IPS-NIHi7 (cell line): Measurements from ENCODE around the gene RPTOR.
A peak's percentile ranks its signal among the peaks of the same experiment; 100 is the strongest.

Source experiments
- DNase-seq: peaks from one replicate; pipeline ENCODE4 v3.0.0; 2012; ENCODE audit warnings: mixed read lengths; ENCODE audit errors: extremely low spot score

RPTOR gene

DNA sequence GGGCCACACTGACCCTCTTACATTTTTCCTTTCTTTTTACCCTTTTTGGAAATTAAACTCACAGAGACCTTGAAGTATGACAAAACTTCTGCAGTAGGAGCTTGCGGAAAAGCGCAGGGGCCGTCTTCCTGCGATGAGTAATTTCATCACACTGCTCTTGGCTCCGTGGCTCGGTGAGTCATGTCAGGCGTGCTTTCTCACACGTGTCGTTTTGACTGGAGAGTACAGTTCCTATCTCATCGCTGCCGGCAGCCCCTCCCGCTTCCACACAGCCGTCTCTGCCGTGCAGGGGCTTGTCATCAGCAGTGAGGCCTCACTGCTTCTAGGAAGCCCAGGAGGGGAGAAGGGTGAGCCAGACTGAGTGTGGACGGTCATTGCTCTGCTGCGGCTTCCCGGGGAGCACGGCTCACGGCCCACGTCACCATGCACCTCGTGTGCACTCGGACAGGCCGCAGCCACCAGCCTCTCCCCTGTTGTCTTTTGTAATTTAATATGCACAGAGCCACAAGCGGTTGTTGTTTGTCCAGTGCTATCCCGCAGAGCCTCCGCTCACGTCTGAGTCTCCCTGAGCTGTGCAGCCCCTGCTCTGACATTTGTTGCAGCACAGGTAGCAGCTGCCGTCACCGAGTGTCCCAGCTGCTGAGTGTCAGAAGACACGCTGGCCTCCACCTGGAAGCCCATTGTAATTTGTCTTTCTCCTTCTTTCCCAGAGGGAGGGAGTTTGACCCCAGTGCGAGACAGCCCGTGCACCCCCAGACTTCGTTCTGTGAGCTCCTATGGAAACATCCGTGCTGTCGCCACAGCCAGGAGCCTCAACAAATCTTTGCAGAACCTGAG, 347.6 kb downstream of the RPTOR start:
- DNase-seq: no peak

DNA sequence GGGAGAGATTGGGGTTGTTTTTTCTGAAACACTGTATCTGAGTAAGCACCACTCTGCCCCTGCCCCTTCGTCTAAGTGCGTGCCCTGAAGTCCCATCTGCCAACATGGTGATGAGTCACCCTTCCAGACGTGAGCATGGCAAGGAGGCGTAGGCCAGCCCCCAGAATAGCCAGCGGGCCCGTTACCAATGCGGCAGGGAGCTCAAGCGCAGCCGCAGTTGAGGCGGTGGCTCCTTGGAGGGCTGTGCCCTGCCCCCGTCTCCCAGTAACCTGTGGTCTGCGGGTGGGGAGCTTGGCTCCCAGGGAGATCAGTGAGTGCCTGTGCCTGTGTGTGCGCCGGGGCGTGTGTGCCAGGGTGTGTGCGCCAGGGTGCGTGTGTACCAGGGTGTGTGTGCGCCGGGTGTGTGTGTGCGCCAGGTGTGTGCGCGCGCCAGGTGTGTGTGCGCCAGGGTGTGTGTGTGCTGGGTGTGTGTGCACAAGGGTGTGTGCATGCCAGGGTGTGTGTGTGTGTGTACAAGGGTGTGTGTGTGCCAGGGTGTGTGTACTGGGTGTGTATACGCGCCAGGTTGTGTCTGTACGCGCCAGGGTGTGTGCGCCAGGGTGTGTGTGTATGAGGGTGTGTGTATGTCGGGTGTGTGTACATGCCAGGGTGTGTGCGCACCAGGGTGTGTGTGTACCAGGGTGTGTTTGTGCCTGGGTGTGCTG, 348.4 kb downstream of the RPTOR start:
- DNase-seq: no peak

DNA sequence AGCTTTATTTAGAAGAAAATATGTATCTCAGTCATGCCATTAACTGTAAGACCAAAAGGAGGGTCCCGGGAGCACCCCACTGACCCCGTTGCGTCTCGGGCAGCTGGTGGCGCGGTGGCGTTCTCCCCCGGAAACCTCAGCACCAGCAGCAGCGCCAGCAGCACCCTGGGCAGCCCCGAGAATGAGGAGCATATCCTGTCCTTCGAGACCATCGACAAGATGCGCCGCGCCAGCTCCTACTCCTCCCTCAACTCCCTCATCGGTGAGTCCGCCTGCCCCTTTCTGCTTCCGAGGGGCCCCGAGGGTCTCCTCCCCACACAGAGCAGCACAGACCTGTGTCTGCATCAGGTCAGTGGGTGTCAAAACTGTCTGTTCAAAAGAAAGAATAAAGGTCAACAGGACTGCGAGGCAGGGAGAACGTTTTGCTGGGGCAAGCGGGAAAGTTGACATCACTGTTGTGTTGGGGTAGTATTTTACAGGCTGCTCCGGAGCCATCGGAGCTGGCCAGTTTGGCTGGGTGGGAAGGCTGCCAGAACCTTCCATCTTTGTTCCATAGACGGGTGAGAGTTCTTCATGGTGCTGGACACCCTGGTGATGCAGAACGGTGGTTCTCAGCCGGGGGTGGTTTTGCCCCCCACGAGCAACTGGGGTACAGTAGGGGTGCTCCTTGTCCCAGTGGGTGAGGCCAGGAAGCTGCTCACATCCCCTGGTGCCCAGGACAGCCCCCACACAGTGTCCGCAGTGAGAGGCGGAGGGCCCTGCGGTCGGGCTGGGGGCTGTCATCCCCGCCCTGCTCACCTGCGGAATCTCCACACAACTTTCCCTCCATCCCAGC, 349.2 kb downstream of the RPTOR start:
- no peak for DNase-seq

DNA sequence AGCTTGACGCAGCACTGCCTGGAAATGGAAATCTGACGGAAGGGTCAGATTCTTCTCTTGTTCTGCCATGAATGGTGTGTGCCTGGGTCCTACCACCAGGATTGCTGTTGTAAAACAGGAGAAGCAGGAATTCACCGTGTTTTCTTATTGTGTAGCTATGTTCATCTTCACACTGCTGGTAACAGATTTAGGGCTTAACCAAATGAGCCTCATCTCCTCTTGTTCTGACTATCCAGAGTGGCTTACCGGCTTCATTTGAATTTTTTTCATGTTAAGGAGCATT, 349.7 kb downstream of the RPTOR start:
- DNase-seq: no peak

DNA sequence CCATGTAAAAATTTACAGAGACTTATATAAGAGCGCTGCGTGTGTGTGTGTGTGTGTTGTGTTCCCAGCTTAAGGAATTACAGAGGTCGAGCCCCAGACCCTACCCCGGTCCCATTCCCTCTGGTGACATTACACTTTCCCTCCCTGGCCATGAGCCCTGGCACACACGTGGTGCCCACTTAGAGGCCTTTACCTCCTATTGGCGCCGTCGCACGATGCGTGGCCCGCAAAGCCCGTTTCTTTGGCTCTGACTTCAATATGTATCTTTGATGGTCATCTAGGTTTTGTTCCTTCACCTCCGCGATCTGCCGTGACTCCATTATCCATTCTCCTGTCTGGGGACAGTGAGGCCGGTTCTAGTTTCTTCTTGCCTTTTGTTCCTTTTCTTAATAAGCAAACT, 350.1 kb downstream of the RPTOR start:
- DNase-seq: no peak

DNA sequence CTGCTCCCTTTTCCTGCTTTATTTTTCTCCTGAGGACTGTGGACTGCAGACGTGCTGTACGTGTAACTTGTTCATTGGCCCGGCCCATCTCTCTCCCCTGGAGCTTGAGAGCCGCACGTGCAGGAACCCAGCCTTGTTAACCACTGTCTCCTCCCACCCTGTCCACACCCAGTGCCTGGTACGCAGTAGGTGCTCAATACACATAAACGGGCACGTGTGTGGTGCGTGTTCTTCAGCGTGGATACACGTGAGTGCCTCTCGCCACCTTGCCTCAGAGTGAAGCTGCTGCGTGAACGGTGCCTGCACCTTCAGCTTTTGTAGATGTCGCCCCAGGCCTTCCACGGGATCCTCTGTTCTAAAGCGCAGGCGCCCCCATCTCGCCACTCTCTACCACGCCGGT, 350.7 kb downstream of the RPTOR start:
- DNase-seq: no peak

DNA sequence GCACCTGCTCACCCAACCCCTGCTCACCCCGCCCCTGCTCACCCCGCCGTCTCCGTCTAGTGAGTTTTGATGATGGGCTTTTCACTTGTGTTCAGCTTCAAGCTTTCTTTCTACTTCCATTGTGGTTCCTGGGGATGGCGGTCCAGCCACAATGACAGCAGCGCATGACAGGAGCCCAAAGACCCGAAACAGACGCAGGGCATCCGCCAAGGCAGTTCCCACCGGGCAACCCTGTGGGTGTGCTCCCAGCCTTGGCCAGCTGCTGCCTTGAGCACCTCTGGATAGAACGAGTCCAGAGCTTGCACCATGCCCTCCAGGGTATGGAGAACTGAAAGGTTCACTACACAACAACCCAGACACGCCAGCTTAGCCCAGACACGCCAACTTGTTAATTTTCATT, 354.1 kb downstream of the RPTOR start:
- no peak for DNase-seq

DNA sequence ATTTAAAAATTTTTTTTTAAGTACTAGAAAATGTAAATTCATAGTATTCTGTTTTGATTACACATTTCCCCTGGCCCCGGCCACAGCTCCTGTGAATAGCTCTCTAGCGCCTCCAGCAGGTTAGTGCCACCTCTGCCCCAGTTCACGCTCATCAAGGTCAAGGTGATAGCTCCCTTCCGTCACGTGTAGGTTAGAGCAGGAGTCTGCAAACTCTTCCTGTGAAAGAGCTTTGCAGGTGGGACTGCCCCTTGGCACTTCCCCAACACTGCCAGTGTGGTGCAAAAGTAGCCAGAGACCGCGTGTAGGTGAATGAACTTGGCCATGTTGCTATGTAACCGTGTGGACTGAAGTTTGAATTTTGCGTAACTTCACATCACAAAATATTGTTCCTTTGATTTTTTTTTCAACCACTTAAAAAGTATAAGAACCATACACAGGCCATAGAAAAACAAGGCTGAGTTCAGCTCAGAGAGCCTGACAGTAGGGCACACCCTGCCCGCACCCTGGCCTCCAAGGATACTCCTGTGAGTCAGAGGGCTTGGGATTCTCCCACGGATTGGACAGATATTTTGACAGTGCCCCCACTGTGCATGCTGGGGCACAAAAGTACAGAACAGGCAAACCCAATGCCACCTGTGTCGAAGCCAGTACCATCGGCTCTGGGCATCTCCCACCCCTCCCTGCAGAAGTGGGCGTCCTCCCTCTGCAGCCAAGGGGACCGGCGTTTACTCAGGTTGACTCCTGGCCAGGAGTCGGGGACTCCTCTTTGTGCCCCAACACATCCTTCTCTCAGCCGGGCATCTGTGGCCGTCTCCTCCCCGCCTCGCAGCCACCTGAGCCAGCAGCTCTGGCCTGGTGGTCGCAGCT, 355.0 kb downstream of the RPTOR start:
- DNase-seq: peak; percentile 89

DNA sequence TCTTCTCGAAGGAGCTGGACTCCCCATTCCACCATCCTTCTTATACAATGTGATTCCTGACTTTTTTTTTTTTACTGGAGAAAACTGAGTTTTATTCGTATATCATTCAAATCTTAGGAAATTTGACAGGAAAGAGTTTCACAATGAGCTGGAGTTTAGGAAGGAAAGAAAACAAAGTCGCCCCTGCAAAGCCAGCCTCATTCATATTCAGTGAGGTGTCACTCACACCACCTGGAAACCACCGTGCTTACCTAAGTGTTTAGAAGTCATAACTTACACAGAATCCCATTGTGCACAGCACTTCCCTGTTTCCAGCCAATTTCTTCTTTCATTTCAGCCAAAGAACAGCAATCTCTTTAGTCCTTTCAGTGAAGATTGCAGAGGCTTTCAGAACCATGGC, 356.7 kb downstream of the RPTOR start:
- DNase-seq: no peak

DNA sequence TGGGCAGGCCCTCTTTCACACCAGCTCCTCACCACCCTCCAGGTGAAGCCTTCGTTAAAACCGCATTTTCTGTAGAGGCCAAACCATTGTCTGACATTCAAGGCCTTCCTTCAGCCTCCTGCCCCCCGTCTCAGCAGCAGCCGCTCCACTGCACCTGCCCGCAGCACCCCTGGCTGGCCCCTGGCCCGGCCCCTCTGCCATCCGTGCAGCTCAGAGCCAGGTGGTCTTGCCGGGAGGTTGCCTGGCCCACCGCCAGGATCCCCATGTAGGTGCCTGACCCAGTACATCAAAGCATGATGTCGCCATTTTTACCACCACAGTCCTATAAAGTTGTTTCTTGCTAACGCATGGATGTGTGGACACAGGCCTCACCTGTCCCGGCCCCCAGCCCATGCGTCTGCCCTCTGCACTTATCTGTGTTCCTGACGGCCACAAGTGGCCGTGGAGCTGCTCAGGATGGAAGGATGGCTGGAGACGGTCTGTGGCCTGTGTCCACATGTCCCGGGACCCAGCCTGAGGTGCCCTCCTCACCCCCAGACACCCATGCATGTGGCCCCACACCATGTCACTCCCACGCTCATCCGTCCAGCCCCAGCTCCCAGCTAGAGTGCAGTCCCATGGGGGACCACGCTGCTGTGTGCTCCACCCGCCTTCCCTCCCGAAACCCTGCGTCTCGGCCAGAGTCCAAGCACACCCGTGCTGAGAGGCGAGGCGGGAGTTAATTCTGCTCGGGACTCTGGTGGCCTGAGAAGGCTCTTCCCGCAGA, 357.7 kb downstream of the RPTOR start:
- no peak for DNase-seq

DNA sequence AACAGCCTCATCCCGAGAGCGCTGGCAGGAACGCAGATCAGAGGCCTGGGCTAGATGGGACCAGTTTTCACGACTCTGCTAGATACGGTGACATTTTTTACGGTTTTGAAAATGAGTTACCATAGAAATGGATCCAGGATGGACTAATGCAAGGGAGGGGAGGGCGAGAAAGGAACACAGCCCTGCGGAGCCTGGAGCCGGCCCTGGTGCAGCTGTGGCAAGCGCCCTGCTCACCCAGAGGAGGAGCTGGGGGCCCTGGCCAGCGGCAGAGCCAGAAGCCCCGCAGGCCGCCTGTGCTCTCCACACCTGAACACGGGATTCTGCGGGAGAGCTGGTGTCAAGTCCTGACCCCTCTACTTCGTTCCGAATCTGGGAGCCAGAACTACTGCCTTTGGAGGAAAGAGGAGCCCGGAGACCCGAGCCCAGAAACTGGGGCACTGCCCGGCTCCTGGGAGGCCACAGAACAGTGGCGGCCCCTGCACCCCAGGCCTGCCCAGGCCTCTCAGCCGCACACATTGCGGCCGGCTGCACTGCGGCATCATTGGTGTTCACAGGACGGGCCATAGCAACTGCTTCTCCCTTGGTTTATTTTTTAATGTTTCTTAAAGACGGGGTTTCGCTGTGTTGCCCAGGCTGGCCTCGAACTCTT, 358.4 kb downstream of the RPTOR start:
- no peak for DNase-seq

DNA sequence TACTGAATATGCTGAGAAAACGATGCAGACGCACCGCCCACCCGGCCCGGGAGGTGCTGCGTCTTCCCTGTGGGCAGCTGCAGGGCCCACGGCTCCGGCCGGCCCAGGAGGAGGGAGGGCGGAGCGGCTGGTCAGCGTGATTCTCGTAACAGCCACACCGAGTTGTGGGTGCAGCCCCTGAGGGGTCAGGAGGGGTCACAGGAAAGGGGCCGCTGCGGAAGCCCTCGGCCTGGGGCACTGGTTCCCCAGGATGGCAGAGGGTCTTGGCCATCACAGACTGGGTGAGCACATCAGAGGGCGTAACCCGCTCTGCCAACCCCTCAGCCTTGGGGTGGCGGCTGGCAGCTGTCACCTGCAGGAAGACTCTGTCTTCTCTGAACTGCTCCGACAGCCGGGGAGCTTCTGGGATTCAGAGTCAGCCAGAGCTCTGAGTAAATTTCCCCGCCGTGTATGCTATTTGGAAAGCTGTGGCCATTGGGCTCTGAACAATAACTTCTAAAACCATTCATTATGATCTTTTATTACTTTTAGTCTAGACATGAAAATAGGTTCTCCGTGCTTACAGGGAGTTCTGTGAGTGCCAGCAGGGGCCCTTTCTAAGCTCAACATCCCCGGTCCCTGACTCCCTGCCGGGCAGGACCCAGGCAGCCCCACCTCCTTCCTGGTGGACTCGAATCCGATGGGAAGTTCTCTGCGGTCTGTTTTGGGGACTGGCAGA, 359.6 kb downstream of the RPTOR start:
- no peak for DNase-seq

DNA sequence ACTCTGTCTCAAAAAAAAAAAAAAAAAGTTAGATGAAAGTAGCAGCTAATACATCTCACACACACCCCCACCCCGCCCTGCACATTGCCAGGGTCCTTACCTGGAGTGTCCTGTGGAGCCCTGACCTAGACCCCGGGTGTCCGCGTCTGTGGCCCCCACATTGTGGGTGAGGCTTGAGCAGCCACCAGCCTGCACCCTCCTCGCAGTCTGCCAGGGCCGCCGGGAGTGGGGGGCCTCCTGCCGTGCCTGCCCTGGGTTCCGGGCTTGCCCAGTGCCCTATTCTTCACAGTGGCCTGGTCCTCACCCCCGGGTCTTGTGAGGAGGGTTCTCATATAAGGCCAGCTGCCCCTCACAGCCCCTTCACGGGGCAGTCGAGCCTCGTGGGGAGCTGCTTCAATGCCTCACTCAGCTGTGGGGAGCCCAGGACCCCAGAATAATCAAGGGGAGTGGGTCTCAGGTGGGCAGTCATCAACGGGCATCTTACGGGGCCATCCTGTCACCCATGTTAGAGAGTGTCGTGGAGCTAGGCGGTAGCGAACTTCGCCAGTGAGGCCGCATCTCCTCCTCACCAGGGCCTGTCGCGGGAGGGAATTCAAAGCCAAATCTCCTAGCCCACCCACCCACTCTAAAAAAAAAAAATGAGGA, 361.1 kb downstream of the RPTOR start:
- no peak for DNase-seq

DNA sequence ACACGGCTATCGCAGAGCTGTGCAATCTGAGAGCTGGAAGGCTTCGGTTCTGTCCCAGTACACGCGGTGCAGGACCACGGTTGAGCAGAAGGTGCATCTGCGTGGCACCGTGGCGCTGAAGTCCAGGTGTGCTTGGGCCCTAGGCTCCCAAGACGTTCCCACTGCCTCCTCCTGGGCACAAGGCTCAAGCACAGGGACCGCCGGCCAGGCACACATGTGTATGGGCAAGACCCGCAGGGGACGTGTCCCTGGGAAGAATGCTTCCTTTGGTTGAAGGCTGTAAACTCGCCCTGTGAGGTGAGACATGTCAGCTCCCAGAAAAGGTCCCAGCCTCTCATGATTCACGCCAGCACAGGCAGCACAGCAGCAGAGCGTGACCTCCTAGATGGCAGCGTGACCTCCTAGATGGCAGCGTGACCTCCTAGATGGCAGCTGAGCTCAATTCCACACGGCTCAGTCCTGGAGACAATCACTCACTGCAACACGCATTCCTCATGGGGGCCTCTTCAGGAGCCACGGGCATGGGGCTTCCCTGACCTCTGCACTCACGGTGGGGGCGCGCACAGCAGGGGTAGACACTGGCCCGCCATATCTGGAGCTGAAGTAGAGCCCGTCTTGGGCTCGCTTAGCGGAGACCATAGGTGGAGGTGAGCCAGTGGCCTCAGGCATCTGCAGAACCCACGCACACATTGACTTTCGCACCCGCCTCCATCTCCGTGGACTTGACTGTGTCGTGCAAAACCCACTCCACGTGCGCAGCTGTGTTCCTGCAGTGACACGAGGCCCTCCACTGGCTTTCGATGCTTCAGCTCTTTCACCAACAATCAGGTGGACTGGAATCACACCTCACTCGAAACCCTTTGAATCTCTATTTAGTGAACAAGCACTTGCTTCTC, 362.0 kb downstream of the RPTOR start:
- DNase-seq: no peak

DNA sequence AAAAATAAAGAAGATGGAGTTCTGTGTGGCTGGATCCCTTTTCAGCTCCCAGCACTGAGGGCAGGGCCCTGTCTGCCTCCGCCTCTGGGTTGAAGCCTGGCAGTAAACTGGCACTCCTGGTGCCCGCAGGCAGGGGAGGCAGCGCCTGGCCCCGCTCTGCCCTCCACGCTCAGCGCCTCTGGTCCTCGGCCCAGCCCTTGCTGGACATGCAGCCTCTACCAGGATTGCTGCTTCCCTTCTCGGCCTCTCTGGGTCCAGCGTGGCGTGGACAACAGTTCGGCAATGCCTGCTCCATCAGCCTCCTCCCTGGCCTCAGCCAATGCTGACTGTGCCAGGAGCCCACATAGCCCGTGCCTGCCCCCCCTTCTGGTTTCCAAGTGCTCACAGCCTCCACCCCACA, 362.6 kb downstream of the RPTOR start:
- DNase-seq: no peak

DNA sequence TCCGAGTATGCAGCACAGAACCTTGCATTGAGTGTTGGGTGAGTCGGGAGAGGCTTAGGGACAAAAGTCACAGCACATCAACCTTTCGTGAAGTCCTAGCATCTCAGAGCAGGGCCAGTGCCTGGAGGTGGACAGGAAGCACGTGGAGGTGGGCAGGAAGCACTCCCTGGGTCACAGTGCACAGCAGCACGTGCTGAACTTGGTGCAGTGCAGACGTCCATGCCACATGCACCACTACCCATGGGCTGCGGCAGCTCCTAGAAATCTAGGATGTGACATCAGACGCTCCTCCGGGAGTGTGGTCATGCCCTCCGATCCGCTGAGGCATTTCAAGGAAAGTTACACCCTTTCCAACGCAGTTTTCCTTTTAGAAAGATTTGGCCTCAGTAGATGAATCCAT, 363.6 kb downstream of the RPTOR start:
- no peak for DNase-seq

DNA sequence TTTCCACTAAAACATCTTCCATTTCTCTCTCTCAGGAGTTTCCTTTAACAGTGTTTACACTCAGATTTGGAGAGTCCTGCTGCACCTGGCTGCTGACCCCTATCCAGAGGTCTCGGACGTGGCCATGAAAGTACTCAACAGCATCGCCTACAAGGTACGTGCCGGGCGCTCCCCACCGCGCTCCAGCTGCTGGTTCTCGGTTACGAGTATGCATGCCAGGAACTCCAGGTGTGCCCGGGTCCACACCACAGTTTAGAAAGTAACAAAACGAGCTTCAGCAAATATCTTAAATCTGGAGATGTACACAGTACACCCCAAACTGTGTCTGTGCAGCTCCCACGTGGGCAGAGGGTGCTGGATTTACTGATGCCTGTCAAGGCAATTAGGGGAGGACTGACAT, 364.1 kb downstream of the RPTOR start:
- DNase-seq: no peak

DNA sequence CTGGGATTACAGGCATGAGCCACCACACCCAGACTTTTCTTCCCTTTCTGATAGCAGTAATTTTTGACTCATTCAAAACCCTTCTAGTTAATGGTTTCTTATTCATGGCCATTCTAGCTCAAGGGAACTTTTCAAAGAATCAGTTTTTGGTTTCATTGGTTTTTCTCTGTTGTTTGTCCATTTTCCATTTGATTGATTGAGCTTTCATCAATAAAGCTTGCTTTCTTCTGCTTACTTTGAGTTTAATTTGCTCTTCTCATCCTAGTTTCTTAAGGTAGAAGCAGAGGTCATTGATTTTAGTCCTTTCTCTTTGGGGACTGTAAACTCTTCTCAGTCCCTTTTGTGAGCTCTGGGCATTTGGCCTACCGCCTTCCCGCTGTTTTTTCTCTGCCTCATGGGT, 365.0 kb downstream of the RPTOR start:
- DNase-seq: no peak
